ENCODE results near the gene FGD5. TPM values are rescaled to one million over a fixed set of nuclear protein-coding genes. Genes with fewer than 3 reads are reported as not detected.

The FGD5 gene
- total and polyA plus RNA-seq, 8 donors, result 1.2 to 34.1 (median 9.0) TPM

GRCh38 chr3:14907043-14907966 is 88.5 kb downstream of the FGD5 start:
- WGBS, 5 donors, result 33 to 47% (median 39%) methylated on average over 12 to 18 of the region's 18 CpGs
- peak; percentile 70 to 72 for DNase-seq
- H3K27me3 ChIP-seq, result no peaks in the 10 kb centered on the region
- peaks cover 0 to 7% (median 5%) of the 10 kb centered on the region in 4 donors for H3K9me3 ChIP-seq
- H3K27ac ChIP-seq, result peak overlapping the region; percentile 9 to 64 (median 20)
- peaks cover 0 to 29% (median 25%) of the 10 kb centered on the region in 4 donors for H3K4me1 ChIP-seq
- H3K4me3 ChIP-seq, result no peak overlapping the region
- peak in 2 of 3 donors; percentile 16 to 44 for TF ChIP-seq POLR2AphosphoS5 (IDR thresholded peaks at IDR 0.05)
- no peak for TF ChIP-seq CTCF (IDR thresholded peaks at IDR 0.05)
- no peak for TF ChIP-seq EP300 (IDR thresholded peaks at IDR 0.05)
- TF ChIP-seq POLR2A (IDR thresholded peaks at IDR 0.05), result no peak
- intact Hi-C loops (cut with DNase I; ENCODE audit: low total_unique reads), result no loop called here
- peaks cover 0 to 6% (median 2%) of the 10 kb centered on the region in 4 donors for H3K36me3 ChIP-seq

DNA sequence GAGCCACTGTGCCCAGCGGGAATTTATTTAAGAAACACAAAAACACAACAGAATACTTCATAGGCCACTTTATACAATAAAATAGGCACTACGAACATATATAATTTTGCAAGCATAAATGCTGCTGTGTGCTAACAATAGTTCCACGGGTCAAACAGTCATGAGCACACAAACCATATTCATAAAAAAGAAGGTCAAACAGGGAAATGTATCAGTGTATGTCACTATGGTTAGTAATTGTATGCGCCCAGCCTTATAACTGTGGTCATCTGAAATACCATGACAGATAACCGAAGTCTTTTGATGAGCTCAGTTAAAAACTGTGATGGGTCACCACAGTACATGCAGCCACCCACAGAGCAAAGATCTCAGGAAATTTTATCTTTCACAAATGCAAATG is 90.5 kb downstream of the FGD5 start:
- intact Hi-C loops (cut with DNase I; ENCODE audit: low total_unique reads), result no loop called here
- peaks cover 0 to 7% (median 5%) of the 10 kb centered on the region in 4 donors for H3K9me3 ChIP-seq
- H3K27me3 ChIP-seq, result peaks cover 0 to 2% (median 0%) of the 10 kb centered on the region in 3 donors
- DNase-seq, result no peak
- peaks cover 0 to 23% (median 19%) of the 10 kb centered on the region in 4 donors for H3K4me1 ChIP-seq
- 59 to 75% (median 68%) methylated on average over 5 of the region's 5 CpGs for WGBS, 5 donors
- TF ChIP-seq POLR2A (IDR thresholded peaks at IDR 0.05) (no peak), CTCF (IDR thresholded peaks at IDR 0.05) (no peak), EP300 (IDR thresholded peaks at IDR 0.05) (no peak), POLR2AphosphoS5 (IDR thresholded peaks at IDR 0.05) (no peak)
- no peak overlapping the region for H3K4me3 ChIP-seq
- H3K27ac ChIP-seq, result no peak overlapping the region
- H3K36me3 ChIP-seq, result peaks cover 0 to 6% (median 2%) of the 10 kb centered on the region in 4 donors

GRCh38 chr3:14911651-14912050 is 92.9 kb downstream of the FGD5 start:
- intact Hi-C loops (cut with DNase I; ENCODE audit: low total_unique reads), result no loop called here
- TF ChIP-seq CTCF (IDR thresholded peaks at IDR 0.05), result no peak
- TF ChIP-seq POLR2AphosphoS5 (IDR thresholded peaks at IDR 0.05), result no peak
- TF ChIP-seq POLR2A (IDR thresholded peaks at IDR 0.05), result no peak
- no peak for TF ChIP-seq EP300 (IDR thresholded peaks at IDR 0.05)
- Histone ChIP-seq H3K27me3 (peaks cover 0 to 6% (median 0%) of the 10 kb centered on the region in 3 donors), H3K36me3 (peaks cover 0 to 6% (median 2%) of the 10 kb centered on the region in 4 donors), H3K4me1 (peaks cover 0 to 22% (median 16%) of the 10 kb centered on the region in 4 donors), H3K9me3 (no peaks in the 10 kb centered on the region), H3K27ac (no peak overlapping the region), H3K4me3 (no peak overlapping the region)
- no peak for DNase-seq
- WGBS, 5 donors, result 90 to 93% (median 91%) methylated on average over 11 of the region's 11 CpGs

DNA sequence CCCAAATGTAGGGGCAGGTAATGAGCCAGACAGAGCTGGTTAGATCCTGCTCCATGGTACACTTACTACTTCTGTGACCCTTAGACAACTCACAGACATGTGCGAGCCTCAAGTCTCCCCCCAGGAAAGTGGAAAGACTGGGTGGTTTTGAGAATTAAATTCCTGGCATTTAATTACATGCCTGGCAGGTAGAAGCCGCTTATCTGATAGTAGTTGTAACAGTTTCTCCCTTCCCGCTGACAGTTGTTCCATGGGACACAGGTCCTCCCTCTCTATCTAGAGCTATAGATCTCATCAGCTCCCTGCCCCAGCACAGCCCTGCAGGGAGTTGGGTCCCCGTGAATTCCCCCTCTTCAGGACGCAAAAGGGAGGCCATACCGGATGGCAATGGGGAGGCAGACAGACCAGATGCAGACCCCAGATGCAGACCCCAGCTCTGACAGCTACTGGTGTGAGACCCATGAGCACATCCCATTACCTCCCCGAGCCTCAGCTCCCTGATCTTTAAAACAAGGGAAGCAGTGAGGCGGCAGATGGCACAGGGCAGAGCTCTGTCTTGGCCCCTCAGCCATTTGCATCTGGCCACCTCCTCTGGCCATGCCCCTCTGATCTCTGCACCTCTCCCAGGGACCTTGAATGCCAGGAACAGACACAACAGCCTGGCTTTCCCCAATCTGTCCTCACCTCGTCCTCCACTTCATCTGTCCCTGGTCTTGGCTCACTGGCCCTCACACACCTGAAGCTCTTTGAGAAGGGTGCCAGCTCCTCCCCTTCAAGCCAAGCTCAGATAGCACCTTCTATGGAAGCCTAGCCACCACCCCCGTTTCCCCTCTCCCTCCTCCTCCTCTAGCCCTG is 94.5 kb downstream of the FGD5 start:
- Histone ChIP-seq H3K9me3 (no peaks in the 10 kb centered on the region), H3K27me3 (peaks cover 0 to 6% (median 0%) of the 10 kb centered on the region in 3 donors), H3K27ac (no peak overlapping the region), H3K4me3 (no peak overlapping the region), H3K4me1 (peaks cover 0 to 10% (median 2%) of the 10 kb centered on the region in 4 donors), H3K36me3 (peaks cover 0 to 11% (median 5%) of the 10 kb centered on the region in 4 donors)
- intact Hi-C loops (cut with DNase I; ENCODE audit: low total_unique reads), result no loop called here
- WGBS, 5 donors, result 56 to 74% (median 66%) methylated on average over 10 of the region's 10 CpGs
- DNase-seq, result peak in 1 of 2 donors; percentile 20
- no peak for TF ChIP-seq POLR2A (IDR thresholded peaks at IDR 0.05)
- TF ChIP-seq EP300 (IDR thresholded peaks at IDR 0.05), result no peak
- no peak for TF ChIP-seq POLR2AphosphoS5 (IDR thresholded peaks at IDR 0.05)
- no peak for TF ChIP-seq CTCF (IDR thresholded peaks at IDR 0.05)

Data from stomach (tissue), 9 donors.